HG02970 (cell line): Measurements from ENCODE around the gene LRRC4B.
"Not testable (repeated sequence)": the region's sequence is repeated elsewhere in the genome, so short reads cannot be mapped to it uniquely, and the experiment has no call there.

Experiments used
- ATAC-seq: cut with Tn5 transposase; IDR thresholded peaks from one replicate; pipeline ENCODE4 v1.9.1; 2021; ENCODE audit warnings: mild to moderate bottlenecking, moderate library complexity, moderate number of reproducible peaks; ENCODE audit not compliant: unreplicated experiment, low FRiP score

LRRC4B gene

GRCh38 chr19:50489461-50490011, 78.7 kb downstream of the LRRC4B start:
- no peak for ATAC-seq

DNA sequence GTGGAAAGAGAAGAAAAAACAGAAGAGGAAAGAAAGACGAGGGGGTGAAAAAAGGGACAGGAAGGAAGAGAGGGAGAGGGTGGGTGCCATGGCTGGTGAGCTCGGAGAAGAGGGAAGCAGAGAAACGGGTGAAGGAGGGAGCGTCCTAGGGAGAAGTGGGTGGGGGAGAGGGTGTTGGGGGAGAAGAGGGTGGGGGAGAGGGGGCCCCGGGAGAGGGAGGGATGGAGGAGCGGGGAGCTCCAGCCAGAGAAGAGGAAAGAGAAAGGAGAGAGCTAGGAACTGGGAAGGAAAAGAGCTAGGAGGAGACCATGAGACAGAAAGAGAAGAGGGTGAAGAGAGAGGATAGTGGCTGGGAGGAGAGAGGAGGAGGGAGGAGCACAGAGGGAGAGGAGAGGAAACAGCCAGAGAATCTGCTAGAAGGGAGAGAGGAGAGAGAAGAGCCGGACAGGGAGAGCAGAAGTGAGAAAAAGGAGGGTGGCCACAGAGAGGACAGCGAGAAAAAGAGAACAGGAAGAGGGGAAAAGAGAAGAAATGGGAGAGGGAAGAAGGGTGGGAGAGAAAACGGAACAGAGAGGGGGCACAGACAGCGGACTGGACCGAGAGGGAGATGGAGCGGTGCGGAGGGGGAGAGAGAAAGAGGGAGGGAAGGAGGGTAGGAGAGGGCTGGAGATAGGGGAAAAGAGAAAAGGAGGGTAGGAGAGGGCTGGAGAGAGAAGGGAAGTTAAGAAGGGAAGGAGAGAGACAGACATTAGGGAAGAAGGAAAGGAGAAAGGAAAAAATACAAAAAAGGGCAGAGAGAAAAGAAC, 79.6 kb downstream of the LRRC4B start:
- ATAC-seq: no peak

DNA sequence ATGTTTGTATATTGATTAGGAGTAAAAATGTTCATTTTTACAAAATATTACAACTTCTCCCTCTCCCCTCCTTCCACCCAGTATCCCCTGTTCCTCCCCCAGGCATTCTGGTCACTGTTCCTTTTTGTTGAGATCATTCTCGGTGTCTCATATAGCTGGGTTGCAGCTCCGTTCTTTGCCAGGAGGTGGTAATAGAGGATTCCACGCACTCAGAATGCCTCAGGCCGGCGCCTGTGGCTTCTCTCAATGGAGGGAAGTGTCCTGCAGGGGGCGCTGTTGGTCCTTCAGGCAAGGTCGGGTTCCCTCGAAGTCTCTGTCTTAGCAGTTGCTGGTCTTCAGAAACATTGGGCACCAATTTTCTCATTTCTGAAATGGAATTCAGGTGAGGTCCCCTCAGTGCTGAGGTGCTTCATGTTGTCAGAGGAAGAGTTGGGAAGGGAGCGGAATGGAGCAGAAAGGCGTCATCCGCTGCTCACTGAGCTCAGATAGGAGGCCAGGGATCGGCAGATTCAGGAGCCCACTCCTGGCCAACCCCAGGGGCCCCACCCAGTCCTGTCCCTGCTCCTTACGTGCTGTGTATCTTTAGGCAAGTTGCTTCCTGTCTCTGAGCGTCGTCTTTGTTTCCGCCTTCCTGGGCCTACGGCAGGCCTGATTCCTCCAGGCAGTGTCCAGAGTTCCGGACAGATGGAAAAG, 81.3 kb downstream of the LRRC4B start:
- ATAC-seq: no peak

DNA sequence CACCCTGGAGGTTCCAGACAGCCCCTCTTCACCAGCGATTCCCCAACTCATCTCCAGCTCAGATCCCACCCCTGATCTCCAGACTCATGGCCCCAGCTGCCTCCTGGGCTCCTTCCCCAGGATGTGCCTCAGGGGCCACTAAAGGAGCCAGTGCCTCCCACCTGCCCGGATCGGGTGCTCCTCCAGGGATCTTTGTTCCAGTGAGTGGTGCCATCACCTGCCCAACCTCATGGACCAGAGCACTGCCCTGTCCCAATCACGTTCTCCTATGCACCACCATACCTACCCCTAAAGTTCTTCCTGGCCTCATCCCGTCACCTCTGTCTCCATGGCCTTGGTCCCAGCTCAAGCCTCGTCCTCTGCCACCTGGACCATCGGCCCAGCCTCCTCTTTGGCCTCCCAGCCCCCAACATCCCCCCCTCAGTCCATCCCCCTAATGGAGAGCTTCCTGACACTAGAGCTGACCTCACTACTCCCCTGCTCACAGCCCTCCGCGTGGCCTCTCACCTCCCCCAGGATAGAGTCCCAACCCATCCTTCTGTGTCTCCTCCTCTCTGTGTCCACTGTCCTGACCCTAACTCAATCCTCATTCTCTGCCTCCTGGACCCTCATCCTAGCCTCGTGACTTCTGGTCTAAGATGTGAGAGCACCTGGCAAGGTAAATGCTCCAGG, 82.8 kb downstream of the LRRC4B start:
- ATAC-seq: no peak

- no peak for ATAC-seq
Observed at GRCh38 chr19:50482916-50483315, 85.3 kb downstream of the LRRC4B start.

GRCh38 chr19:50482271-50482855, 85.9 kb downstream of the LRRC4B start:
- ATAC-seq: no peak

DNA sequence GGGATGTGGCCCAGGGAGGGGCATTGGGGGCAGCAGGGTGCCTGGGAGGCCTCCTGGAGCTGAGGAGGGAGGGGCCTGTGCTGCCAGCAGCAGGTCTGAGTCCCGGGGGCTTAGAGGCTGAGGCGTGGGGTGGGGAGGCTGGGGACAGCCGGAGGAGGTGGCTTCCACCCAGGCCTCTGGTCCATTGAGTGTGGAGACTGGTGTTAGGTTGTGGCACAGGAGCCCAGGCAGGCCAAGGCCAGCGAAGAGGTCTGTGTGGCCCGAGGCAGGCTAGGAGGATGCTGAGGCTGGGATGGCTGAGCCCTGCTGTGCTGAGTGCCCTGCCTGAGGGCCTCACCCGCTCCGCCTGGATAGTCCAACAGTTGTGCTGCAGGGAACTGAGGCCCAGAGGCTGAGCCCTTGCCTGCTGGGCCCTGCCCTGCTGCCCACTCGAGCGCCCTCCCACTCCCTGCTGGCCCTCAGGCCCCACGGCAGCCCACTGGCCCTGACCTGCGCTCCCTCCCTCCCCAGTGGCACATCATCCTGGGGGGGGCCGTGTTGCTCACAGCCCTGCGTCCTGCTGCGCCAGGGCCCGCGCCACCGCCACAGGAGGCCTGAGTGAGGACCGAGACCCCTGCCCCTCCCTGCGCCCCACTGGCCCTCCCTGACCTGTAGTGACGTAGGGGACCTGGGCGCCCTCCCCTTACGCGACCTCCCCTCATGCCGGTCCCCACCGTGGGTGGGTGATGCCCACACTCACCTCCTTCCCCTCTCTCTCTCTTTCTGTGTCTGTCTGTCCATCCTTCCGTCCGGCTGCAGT, 86.7 kb downstream of the LRRC4B start:
- ATAC-seq: no peak

- ATAC-seq: no peak
Observed at GRCh38 chr19:50480281-50481111, 87.7 kb downstream of the LRRC4B start.

- no peak for ATAC-seq
Observed at GRCh38 chr19:50479761-50480251, 88.4 kb downstream of the LRRC4B start.

DNA sequence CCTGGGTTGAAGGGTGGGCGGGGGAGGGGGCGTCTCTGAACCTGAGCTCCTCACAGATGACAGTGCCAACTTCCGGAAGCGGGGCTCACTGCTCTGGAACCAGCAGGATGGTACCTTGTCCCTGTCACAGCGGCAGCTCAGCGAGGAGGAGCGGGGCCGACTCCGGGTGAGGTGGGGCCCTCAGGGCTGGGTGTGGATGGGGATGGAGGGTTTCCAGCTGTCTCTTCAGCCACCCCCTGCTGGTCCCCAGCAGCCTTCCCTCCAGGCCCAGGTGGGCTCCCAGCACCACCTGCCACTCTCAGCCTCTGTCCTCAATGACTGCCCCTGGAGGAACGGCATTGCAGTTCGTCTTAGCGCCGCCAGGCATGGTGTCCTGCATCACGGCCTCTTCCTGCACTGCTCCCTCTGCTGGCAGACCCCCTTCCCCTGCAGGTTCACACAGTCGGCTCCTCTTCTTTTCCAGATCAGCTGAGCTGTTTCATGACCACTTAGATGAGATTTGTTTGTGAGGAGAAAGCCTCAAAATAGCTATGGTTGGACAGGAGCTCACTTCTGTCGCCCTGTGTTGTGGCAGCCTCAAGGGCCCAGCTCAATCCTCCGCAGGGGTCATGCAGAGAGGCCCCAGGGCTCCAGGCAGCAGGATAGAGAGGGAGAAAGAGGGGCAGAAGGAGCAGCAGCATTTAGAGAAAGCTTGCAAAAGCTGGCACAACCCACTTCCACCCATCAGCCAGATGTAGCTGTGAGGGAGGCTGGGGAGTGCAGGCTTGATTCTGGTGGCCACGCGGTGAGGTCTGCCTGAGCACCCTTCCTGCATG, 89.1 kb downstream of the LRRC4B start:
- no peak for ATAC-seq

DNA sequence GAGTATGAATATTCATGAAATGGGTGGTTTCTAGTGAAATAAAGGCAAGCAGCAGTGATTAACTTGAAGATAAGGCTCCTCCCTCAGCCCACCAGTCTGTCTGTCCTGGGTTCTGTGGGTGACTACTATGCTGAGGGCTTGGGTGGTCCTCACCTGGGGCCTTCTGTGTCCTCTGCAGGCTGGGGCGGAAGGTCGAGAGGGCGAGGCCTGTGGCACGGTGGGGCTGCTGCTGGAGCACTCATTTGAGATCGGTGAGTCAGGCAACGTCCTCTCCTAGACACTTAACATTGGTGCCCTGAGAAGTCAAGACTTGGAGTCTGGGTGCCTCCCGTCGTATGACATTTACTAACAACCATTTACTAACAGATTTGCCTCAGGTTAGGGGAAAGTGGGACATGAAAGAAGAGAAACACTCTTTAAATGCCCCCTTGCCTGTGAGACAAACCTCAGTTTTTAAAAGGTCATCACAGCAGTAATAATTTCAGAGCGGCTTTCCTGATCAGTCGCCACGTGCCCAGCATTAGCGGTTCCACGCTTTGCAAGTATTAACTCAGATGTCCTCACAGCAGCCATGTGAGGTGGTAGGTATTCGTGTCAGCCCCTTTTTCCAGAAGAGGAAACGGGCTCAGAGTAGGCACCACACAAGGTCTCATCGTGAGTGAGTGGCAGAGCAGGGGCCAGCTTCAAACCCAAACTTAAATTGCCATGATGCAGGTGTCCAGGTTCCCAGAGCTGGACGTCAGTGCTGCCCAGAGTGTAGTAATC, 90.3 kb downstream of the LRRC4B start:
- ATAC-seq: no peak

DNA sequence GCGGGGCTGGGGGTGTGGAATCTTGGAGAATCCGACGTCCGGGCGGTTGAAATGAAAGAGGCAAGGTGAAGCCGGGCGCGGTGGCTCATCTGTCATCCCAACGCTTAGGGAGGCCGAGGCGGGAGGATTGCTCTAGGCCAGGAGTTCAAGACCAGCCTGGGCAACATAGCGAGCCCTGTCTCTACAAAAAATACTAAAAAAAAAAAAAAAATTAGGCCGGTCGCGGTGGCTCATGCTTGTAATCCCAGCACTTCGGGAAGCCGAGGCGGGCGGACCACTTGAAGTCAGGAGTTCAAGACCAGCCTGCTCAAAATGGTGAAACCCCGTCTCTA, 91.4 kb downstream of the LRRC4B start:
- ATAC-seq: no peak

DNA sequence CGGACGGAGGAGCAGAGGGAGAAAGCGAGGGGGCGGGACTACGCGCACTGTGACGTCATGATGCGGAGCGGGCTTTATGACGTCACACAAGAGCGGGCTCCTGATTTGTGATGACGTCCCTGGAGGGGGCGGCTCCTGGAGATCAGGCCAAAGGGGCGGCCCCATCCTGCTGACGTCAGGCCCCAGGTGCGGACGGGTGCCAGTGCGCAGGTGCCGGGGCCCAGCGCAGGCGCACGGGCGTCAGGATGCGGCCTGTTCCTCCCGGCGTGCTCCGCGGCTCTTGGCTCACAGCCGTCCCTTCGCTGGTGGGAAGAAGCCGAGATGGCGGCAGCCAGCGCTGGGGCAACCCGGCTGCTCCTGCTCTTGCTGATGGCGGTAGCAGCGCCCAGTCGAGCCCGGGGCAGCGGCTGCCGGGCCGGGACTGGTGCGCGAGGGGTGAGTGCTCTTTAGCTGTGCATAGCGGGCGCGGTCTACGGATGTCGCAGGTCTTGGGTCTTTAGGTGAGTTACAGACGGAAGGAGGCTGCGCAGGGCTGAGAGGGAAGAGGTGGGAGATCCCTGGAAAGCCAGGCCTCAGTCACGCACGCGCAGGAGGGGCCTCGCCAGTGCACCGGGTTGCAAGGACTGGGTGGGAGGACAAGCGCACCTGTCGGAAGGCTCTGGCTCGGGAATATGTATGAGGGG, 91.9 kb downstream of the LRRC4B start, which contains the start of the genes EMC10 and GARIN5A:
Gene EMC10 (plus strand): TSS at position 284 of the 683 bp plus-strand sequence. CDS start 38 bp downstream, at position 322.
Gene GARIN5A (minus strand): TSS at position 625 of the 683 bp plus-strand sequence. CDS start 460 bp downstream, at position 165.
- peak; percentile 77 for ATAC-seq

- ATAC-seq: peak; percentile 18
Observed at GRCh38 chr19:50475736-50476223, 92.5 kb downstream of the LRRC4B start.

DNA sequence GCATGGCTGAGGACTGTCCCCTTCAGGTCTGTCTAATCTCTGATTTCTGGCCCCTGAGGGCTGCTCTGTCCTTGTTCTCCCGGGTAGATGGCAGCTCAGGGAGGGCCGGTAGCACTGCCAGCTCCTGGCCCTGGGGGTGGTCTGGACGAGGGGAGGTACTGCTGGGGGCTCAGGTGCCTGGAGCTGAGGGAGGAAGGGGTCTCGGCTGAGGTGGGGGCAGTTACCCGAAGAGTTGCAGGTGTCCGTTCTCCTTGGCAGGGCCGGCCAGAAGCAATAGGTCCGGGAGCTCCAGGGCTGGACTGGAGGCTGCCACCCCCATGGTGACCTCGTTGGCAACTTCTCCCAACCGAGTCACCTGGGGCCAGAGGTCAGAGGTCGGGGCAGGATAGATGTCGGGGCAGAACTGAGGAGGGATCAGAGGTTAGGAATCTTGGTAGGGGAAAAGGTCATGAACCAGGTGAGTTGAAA, 93.1 kb downstream of the LRRC4B start:
- no peak for ATAC-seq

- not testable (repeated sequence) for ATAC-seq
Observed at GRCh38 chr19:50473336-50473735, 94.9 kb downstream of the LRRC4B start.
